NT2/D1 (cell line): ENCODE data around the gene FBLN2.

ENCODE experiments used
- SUZ12 ChIP-seq: IDR thresholded peaks from 2 replicates; pipeline ENCODE4 v1.6.1; 2011; ENCODE audit not compliant: insufficient read length, insufficient read depth; ENCODE audit errors: extremely low read depth
- YY1 ChIP-seq: IDR thresholded peaks from 2 replicates; pipeline ENCODE4 v1.6.1; 2011; ENCODE audit not compliant: insufficient read length, insufficient read depth
- ZNF274 ChIP-seq: IDR thresholded peaks from 2 replicates; pipeline ENCODE4 v1.6.1; 2011; ENCODE audit warnings: mild to moderate bottlenecking, low read depth, low read length

GRCh38 chr3:13530241-13531009 is 18.5 kb upstream of the FBLN2 start:
- TF ChIP-seq ZNF274 (no peak), YY1 (no peak), SUZ12 (no peak)
